H1 (cell line): ENCODE data around the gene DIAPH1. TPM values are rescaled to one million over a fixed set of nuclear protein-coding genes. Genes with fewer than 3 reads are reported as not detected.

ENCODE experiments used
- CTCF ChIA-PET: fragments of 300-600 bp; sonication (Branson Sonifier 250); formaldehyde crosslinking; loops from one replicate; lab custom pipeline; 2021; ENCODE audit not compliant: partially characterized antibody; lab: Charles Lee
- POLR2A ChIA-PET: fragments of 300-600 bp; sonication (Branson Sonifier 250); formaldehyde crosslinking; loops from one replicate; lab custom pipeline; 2021; ENCODE audit warnings: inconsistent platforms; ENCODE audit not compliant: partially characterized antibody; lab: Charles Lee
- DNase-seq, 2 experiments: peaks; one replicate each; pipeline versions ENCODE4 v3.0.0 to v3.0.0-alpha.2; 2010 to 2022; ENCODE audit warnings: low spot score in 2 of 2, low read depth in 1 of 2, mixed read lengths in 1 of 2
- FAIRE-seq: peaks from 2 replicates; lab custom pipeline; 2011; peaks lifted over from hg19 to GRCh38; lab: Jason Lieb, UNC
- H2AFZ ChIP-seq: 2 replicates; pipeline ENCODE4 v1.8.1; 2012; ENCODE audit warnings: low read length, inconsistent platforms
- H2AK5ac ChIP-seq: 2 replicates; pipeline ENCODE4 v1.6.1; 2013; ENCODE audit warnings: low read depth, low read length
- H2BK120ac ChIP-seq: replicated peaks from 2 replicates; pipeline ENCODE3; 2013; ENCODE audit warnings: low read depth, low read length, inconsistent platforms
- H2BK12ac ChIP-seq: 2 replicates; pipeline ENCODE4 v1.6.1; 2013; ENCODE audit warnings: low read depth, low read length
- H2BK15ac ChIP-seq: 2 replicates; pipeline ENCODE4 v1.6.1; 2013; ENCODE audit warnings: low read length
- H2BK20ac ChIP-seq: 2 replicates; pipeline ENCODE4 v1.6.1; 2013; ENCODE audit warnings: low read length
- H2BK5ac ChIP-seq: 2 replicates; pipeline ENCODE4 v1.6.1; 2013; ENCODE audit warnings: low read depth, low read length
- H3K14ac ChIP-seq: 2 replicates; pipeline ENCODE4 v1.6.1; 2013; ENCODE audit warnings: inconsistent platforms; ENCODE audit not compliant: insufficient read length
- H3K18ac ChIP-seq: 2 replicates; pipeline ENCODE4 v1.6.1; 2013; ENCODE audit warnings: low read length; ENCODE audit errors: extremely low read depth
- H3K23ac ChIP-seq: 2 replicates; pipeline ENCODE4 v1.6.1; 2013; ENCODE audit warnings: inconsistent platforms; ENCODE audit not compliant: insufficient read length
- H3K23me2 ChIP-seq: 2 replicates; pipeline ENCODE4 v1.6.1; 2013; ENCODE audit warnings: low read depth, low read length
- H3K27ac ChIP-seq: 2 replicates; pipeline ENCODE4 v1.6.1; 2011; ENCODE audit warnings: low read depth, low read length, inconsistent platforms
- H3K27me3 ChIP-seq, 4 experiments: replicated peaks in 1 of 4; 1 replicate in 1 of 4; 2 replicates in 3 of 4; pipeline versions ENCODE4 v1.6.1 to v1.8.1; 2011 to 2013; ENCODE audit warnings: low read length in 3 of 4, mild to moderate bottlenecking in 3 of 4, inconsistent platforms in 2 of 4, mixed read lengths in 2 of 4, moderate library complexity in 1 of 4; ENCODE audit not compliant: control insufficient read depth in 3 of 4, insufficient read depth in 3 of 4; ENCODE audit errors: extremely low read depth in 1 of 4
- H3K36me3 ChIP-seq, 4 experiments: 2 replicates each; pipeline versions ENCODE4 v1.6.1 to v1.8.1; 2011 to 2013; ENCODE audit warnings: mild to moderate bottlenecking in 4 of 4, low read length in 3 of 4, moderate library complexity in 2 of 4, control low read depth in 1 of 4, inconsistent platforms in 1 of 4; ENCODE audit not compliant: insufficient read depth in 4 of 4, control insufficient read depth in 2 of 4
- H3K4ac ChIP-seq: replicated peaks from 2 replicates; pipeline ENCODE3; 2013; ENCODE audit warnings: low read length, low read depth, mixed read lengths, inconsistent platforms; ENCODE audit not compliant: insufficient read length
- H3K4me1 ChIP-seq, 4 experiments: replicated peaks in 1 of 4; 1 replicate in 1 of 4; 2 replicates in 3 of 4; pipeline versions ENCODE4 v1.6.1 to v1.8.1; 2011 to 2013; ENCODE audit warnings: low read length in 3 of 4, inconsistent platforms in 2 of 4, mixed read lengths in 1 of 4; ENCODE audit not compliant: insufficient read depth in 4 of 4, control insufficient read depth in 3 of 4
- H3K4me2 ChIP-seq, 2 experiments: 2 replicates each; pipeline versions ENCODE4 v1.6.1 to v1.8.1; 2011 to 2013; ENCODE audit warnings: low read depth in 2 of 2, low read length in 2 of 2, control low read depth in 1 of 2, inconsistent platforms in 1 of 2, mild to moderate bottlenecking in 1 of 2; ENCODE audit not compliant: insufficient read depth in 1 of 2
- H3K4me3 ChIP-seq, 4 experiments: fragments of 200-600, 300-600 bp in 1 of 4; sonication (generic), shearing (Covaris generic), sonication (Bioruptor Twin) in 1 of 4; 2 replicates each; pipeline versions ENCODE4 v1.5.1 to v1.8.1; 2011 to 2016; ENCODE audit warnings: low read length in 4 of 4, low read depth in 3 of 4, control low read depth in 2 of 4, inconsistent platforms in 2 of 4, mild to moderate bottlenecking in 2 of 4, mixed read lengths in 1 of 4, moderate library complexity in 1 of 4; ENCODE audit not compliant: insufficient read depth in 2 of 4; ENCODE audit errors: extremely low read depth in 1 of 4
- H3K56ac ChIP-seq: replicated peaks from 2 replicates; pipeline ENCODE3; 2013; ENCODE audit warnings: low read depth, mild to moderate bottlenecking, mixed read lengths, low read length, inconsistent platforms; ENCODE audit not compliant: insufficient read length
- H3K79me1 ChIP-seq: 2 replicates; pipeline ENCODE4 v1.6.1; 2013; ENCODE audit warnings: low read depth, low read length, control low read depth
- H3K79me2 ChIP-seq, 2 experiments: 2 replicates each; pipeline versions ENCODE4 v1.6.1 to v1.8.1; 2012 to 2013; ENCODE audit warnings: low read length in 2 of 2, mild to moderate bottlenecking in 2 of 2, inconsistent platforms in 1 of 2; ENCODE audit not compliant: insufficient read depth in 2 of 2, control insufficient read depth in 1 of 2
- H3K9ac ChIP-seq, 4 experiments: replicated peaks in 1 of 4; 1 replicate in 1 of 4; 2 replicates in 3 of 4; pipeline versions ENCODE4 v1.6.1 to v1.8.1; 2011 to 2013; ENCODE audit warnings: low read depth in 3 of 4, low read length in 3 of 4, control low read depth in 2 of 4, mild to moderate bottlenecking in 2 of 4, moderate library complexity in 2 of 4, inconsistent platforms in 1 of 4; ENCODE audit errors: extremely low read depth in 1 of 4
- H3K9me3 ChIP-seq, 2 experiments: 2 replicates each; pipeline versions ENCODE4 v1.6.1 to v1.8.1; 2012 to 2013; ENCODE audit warnings: mild to moderate bottlenecking in 2 of 2, moderate library complexity in 2 of 2, control low read depth in 1 of 2, inconsistent platforms in 1 of 2, low read depth in 1 of 2, low read length in 1 of 2, mixed read lengths in 1 of 2; ENCODE audit not compliant: insufficient read depth in 2 of 2
- H4K20me1 ChIP-seq, 2 experiments: replicated peaks in 1 of 2; 2 replicates each; pipeline versions ENCODE3 to v1.8.1; 2011 to 2013; ENCODE audit warnings: inconsistent platforms in 2 of 2, low read length in 2 of 2, mild to moderate bottlenecking in 1 of 2; ENCODE audit not compliant: insufficient read depth in 2 of 2, control insufficient read depth in 1 of 2
- H4K5ac ChIP-seq: 2 replicates; pipeline ENCODE4 v1.6.1; 2013; ENCODE audit warnings: low read length, low read depth, mixed read lengths, inconsistent platforms; ENCODE audit not compliant: insufficient read length
- H4K8ac ChIP-seq: 2 replicates; pipeline ENCODE4 v1.8.0; 2013; ENCODE audit warnings: mild to moderate bottlenecking, moderate library complexity, low read length, inconsistent platforms; ENCODE audit not compliant: insufficient read depth; ENCODE audit errors: extremely low read depth
- H4K91ac ChIP-seq: replicated peaks from 2 replicates; pipeline ENCODE3; 2013; ENCODE audit warnings: low read length, mixed read lengths, inconsistent platforms; ENCODE audit not compliant: insufficient read length
- CREB1 ChIP-seq: IDR thresholded peaks from 2 replicates; pipeline ENCODE4 v1.6.1; 2012; ENCODE audit warnings: inconsistent platforms
- CTBP2 ChIP-seq: IDR thresholded peaks from 2 replicates; pipeline ENCODE4 v1.7.0; 2011; ENCODE audit warnings: borderline replicate concordance, mild to moderate bottlenecking, moderate library complexity, mixed read lengths, low read length; ENCODE audit not compliant: insufficient read depth, insufficient read length
- GABPA ChIP-seq: IDR thresholded peaks from 2 replicates; pipeline ENCODE4 v1.6.1; 2011; ENCODE audit warnings: mild to moderate bottlenecking, low read length, moderate library complexity, borderline replicate concordance; ENCODE audit not compliant: insufficient read depth
- POU5F1 ChIP-seq: IDR thresholded peaks from 2 replicates; pipeline ENCODE4 v1.6.1; 2011; ENCODE audit warnings: low read depth, mild to moderate bottlenecking, low read length, moderate library complexity
- SP1 ChIP-seq: IDR thresholded peaks from 2 replicates; pipeline ENCODE4 v1.6.1; 2011; ENCODE audit warnings: low read depth, low read length
- SP2 ChIP-seq: IDR thresholded peaks from 2 replicates; pipeline ENCODE4 v1.6.1; 2012; ENCODE audit warnings: mild to moderate bottlenecking, low read length, inconsistent platforms
- SP4 ChIP-seq: IDR thresholded peaks from 2 replicates; pipeline ENCODE4 v1.6.1; 2012; ENCODE audit warnings: low read length, inconsistent platforms
- TAF1 ChIP-seq: IDR thresholded peaks from 2 replicates; pipeline ENCODE4 v1.6.1; 2011; ENCODE audit warnings: mild to moderate bottlenecking, low read depth, low read length
- WGBS, 2 experiments: shearing (Covaris generic) in 1 of 2; methylation state at CpG; one replicate each; pipeline versions ENCODE4 v1.1.6 to v1.1.7; 2013 to 2015; ENCODE audit warnings: low lambda C conversion rate in 2 of 2, mixed read lengths in 2 of 2, inconsistent platforms in 1 of 2, low coverage in 1 of 2, missing lambda C conversion rate in 1 of 2; ENCODE audit not compliant: insufficient replicate concordance in 2 of 2, insufficient coverage in 1 of 2, insufficient read length in 1 of 2; ENCODE audit errors: extremely low coverage in 1 of 2, missing lambda C conversion rate in 1 of 2; 5-methylcytosine and 5-hydroxymethylcytosine counted together
- polyA plus RNA-seq, 7 experiments: library from polyadenylated mRNA; depleted of rRNA in 3 of 7; stranded (reverse) in 5 of 7; unstranded in 2 of 7; fragments of >200 nt in 5 of 7; fragments of 200-250 nt in 2 of 7; gene quantifications; 1 replicate in 5 of 7; 2 replicates in 1 of 7; 4 replicates in 1 of 7; pipeline versions ENCODE4 v1.2.1 to v1.2.3, GENCODE V29; 2011 to 2013; ENCODE audit warnings: missing spikeins in 2 of 7, mixed read lengths in 2 of 7
- total RNA-seq: library from RNA; stranded (reverse); fragmentation: NEBNext Ultra II Directional; extraction: Animal tissue kit (Norgen Biotek cat#: 25700); gene quantifications from 2 replicates; pipeline ENCODE4 v1.2.1, GENCODE V29; 2021
- TF ChIP-seq, protein P1 (sequence below), 3 experiments: IDR thresholded peaks; 1 replicate in 2 of 3; 2 replicates in 1 of 3; pipeline versions ENCODE4 v1.5.1 to v1.6.1; 2011; ENCODE audit warnings: low read length in 3 of 3, mild to moderate bottlenecking in 3 of 3, inconsistent platforms in 2 of 3, low read depth in 1 of 3, moderate library complexity in 1 of 3; ENCODE audit not compliant: insufficient read depth in 1 of 3; ENCODE audit errors: control extremely low read depth in 1 of 3

The DIAPH1 gene
- total and polyA plus RNA-seq, 2 of the 8 experiments (the other 6 are each of a cell fraction or from before 2014, with no cell fraction given) = 61.2 to 114 TPM

DNA sequence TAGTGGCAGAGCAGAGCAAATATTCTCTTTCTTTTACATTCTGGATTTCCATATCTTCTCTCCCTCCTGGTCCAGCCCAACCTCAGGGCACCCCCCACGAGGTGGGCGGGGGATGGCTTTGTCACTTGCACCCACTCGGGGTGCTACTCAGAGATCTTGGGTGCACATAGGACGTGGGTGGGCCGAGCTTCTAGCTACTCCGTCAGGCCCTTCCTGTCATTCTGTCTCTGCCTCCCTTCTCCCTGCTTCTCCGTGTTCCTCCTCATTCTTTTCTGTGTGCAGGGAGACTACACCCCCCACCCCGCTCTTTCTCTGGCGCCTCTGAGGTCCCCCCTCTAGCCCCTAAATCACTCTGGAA lies 110.4 kb downstream of the DIAPH1 start:
- Histone ChIP-seq H3K27me3 (no peaks in the 10 kb centered on the region), H2BK20ac (no peak overlapping the region), H2BK15ac (no peak overlapping the region), H3K9ac (no peak overlapping the region), H3K14ac (no peak overlapping the region), H3K23ac (no peak overlapping the region), H3K18ac (no peak overlapping the region), H3K56ac (no peak overlapping the region), H4K5ac (no peak overlapping the region), H3K27ac (no peak overlapping the region), H4K8ac (no peak overlapping the region), H3K36me3 (peaks cover 0 to 9% (median 3%) of the 10 kb centered on the region in 4 experiments; a peak in 3 of 8 replicates), H3K4me1 (peaks cover 4 to 17% (median 11%) of the 10 kb centered on the region in 4 experiments), H3K4me3 (peak overlapping the region in 3 of 4 experiments; percentile 19 to 48 (median 24); a peak in 4 of 8 replicates), H3K9me3 (no peaks in the 10 kb centered on the region), H2BK120ac (no peak overlapping the region), H3K23me2 (peaks cover 9% of the 10 kb centered on the region), H3K4ac (no peak overlapping the region), H3K79me1 (no peaks in the 10 kb centered on the region), H2AFZ (no peak overlapping the region), H2AK5ac (no peak overlapping the region), H2BK5ac (0 out of 2 replicates have a peak overlapping the region, but pooled peaks have one; percentile 56), H3K4me2 (peak overlapping the region; percentile 61 to 65), H4K20me1 (no peaks in the 10 kb centered on the region), H4K91ac (no peak overlapping the region), H2BK12ac (peak overlapping the region; percentile 63; the same call in 1 of the 2 replicates), H3K79me2 (no peaks in the 10 kb centered on the region)
- CTCF ChIA-PET = interaction anchor here (0.7 to 50.9 kb wide), 26 partner anchors 9 to 348 kb away, joined by 3 to 1236 read pairs (median 7); partner anchors contain the start of genes PCDHB14, PCDHB15, PCDHGA10 and PCDHGA11
- POLR2A ChIA-PET = interaction anchor here (1.0 to 2.0 kb wide), 4 partner anchors 12 to 52 kb away, joined by 3 to 17 read pairs (median 4); no protein-coding TSS in a partner anchor
- DNase-seq (no peak), FAIRE-seq (no peak)
- WGBS, 2 experiments = 23% methylated on average over 7 of the region's 9 CpGs; no CpG with 5 or more reads in 1 of the 2 experiments
- TF ChIP-seq CTBP2 = no peak
- no peak for TF ChIP-seq SP4
- TF ChIP-seq CREB1 = no peak
- TF ChIP-seq, protein P1, sequence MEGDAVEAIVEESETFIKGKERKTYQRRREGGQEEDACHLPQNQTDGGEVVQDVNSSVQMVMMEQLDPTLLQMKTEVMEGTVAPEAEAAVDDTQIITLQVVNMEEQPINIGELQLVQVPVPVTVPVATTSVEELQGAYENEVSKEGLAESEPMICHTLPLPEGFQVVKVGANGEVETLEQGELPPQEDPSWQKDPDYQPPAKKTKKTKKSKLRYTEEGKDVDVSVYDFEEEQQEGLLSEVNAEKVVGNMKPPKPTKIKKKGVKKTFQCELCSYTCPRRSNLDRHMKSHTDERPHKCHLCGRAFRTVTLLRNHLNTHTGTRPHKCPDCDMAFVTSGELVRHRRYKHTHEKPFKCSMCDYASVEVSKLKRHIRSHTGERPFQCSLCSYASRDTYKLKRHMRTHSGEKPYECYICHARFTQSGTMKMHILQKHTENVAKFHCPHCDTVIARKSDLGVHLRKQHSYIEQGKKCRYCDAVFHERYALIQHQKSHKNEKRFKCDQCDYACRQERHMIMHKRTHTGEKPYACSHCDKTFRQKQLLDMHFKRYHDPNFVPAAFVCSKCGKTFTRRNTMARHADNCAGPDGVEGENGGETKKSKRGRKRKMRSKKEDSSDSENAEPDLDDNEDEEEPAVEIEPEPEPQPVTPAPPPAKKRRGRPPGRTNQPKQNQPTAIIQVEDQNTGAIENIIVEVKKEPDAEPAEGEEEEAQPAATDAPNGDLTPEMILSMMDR (IDR thresholded peaks at IDR 0.05; ENCODE audit: control extremely low read depth in 1 of 3, insufficient read depth in 1 of 3, low read depth in 1 of 3, low read length in 3 of 3) = no peak
- TF ChIP-seq SP1 = no peak
- no peak for TF ChIP-seq POU5F1
- no peak for TF ChIP-seq GABPA
- no peak for TF ChIP-seq TAF1
- no peak for TF ChIP-seq SP2
